ENCODE results near the gene KMT2C.

DNA sequence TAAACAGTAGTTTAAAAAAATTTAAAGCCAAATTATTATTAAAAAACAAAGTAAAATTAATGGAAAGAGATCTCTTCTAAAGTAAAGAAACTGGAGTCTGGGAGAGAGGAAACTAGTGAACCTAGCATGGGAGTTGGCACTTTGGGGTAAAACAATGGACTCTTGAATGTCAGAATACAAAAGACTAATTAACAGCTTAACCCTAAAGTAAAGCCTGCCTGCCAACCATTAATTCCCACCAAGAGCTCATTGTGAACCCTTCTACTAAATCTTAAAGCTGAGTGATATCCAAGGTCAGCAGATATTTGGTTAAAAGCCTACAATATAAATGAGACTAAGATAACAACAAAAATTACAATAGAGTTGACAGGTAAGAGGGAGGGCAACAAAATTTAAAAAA, 36.5 kb downstream of the KMT2C start:
- TF ChIP-seq, protein P1, sequence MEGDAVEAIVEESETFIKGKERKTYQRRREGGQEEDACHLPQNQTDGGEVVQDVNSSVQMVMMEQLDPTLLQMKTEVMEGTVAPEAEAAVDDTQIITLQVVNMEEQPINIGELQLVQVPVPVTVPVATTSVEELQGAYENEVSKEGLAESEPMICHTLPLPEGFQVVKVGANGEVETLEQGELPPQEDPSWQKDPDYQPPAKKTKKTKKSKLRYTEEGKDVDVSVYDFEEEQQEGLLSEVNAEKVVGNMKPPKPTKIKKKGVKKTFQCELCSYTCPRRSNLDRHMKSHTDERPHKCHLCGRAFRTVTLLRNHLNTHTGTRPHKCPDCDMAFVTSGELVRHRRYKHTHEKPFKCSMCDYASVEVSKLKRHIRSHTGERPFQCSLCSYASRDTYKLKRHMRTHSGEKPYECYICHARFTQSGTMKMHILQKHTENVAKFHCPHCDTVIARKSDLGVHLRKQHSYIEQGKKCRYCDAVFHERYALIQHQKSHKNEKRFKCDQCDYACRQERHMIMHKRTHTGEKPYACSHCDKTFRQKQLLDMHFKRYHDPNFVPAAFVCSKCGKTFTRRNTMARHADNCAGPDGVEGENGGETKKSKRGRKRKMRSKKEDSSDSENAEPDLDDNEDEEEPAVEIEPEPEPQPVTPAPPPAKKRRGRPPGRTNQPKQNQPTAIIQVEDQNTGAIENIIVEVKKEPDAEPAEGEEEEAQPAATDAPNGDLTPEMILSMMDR (IDR thresholded peaks at IDR 0.05): no peak
- no peak for TF ChIP-seq POLR2A (IDR thresholded peaks at IDR 0.05)
